H9 (cell line): ENCODE data around the gene CYTH4. TPM values are rescaled to one million over a fixed set of nuclear protein-coding genes. Genes with fewer than 3 reads are reported as not detected.

Experiments
- DNase-seq: peaks from one replicate; pipeline ENCODE4 v3.0.0-alpha.2; 2017
- H2AFZ ChIP-seq: one replicate; pipeline ENCODE4 v1.6.1; 2013; ENCODE audit warnings: mild to moderate bottlenecking, low read length, control low read depth, moderate library complexity
- H2AK5ac ChIP-seq: 2 replicates; pipeline ENCODE4 v1.6.1; 2013; ENCODE audit warnings: low read length, control low read depth, mixed read lengths; ENCODE audit not compliant: insufficient read length
- H2BK120ac ChIP-seq: one replicate; pipeline ENCODE4 v1.6.1; 2013; ENCODE audit warnings: low read depth, mild to moderate bottlenecking, low read length, control low read depth, inconsistent platforms; ENCODE audit not compliant: poor library complexity, severe bottlenecking
- H2BK12ac ChIP-seq: 2 replicates; pipeline ENCODE4 v1.6.1; 2013; ENCODE audit warnings: low read length, control low read depth, mixed read lengths, low read depth; ENCODE audit not compliant: insufficient read length
- H2BK15ac ChIP-seq: 2 replicates; pipeline ENCODE4 v1.6.1; 2013; ENCODE audit warnings: low read depth, low read length, control low read depth
- H2BK20ac ChIP-seq: one replicate; pipeline ENCODE4 v1.6.1; 2013; ENCODE audit warnings: low read depth, mild to moderate bottlenecking, low read length, control low read depth, inconsistent platforms; ENCODE audit not compliant: poor library complexity, severe bottlenecking
- H2BK5ac ChIP-seq: 2 replicates; pipeline ENCODE4 v1.6.1; 2013; ENCODE audit warnings: low read length, control low read depth, mixed read lengths; ENCODE audit not compliant: insufficient read length
- H3K14ac ChIP-seq: 2 replicates; pipeline ENCODE4 v1.6.1; 2013; ENCODE audit warnings: low read length, control low read depth; ENCODE audit not compliant: insufficient read depth
- H3K18ac ChIP-seq: 2 replicates; pipeline ENCODE4 v1.6.1; 2013; ENCODE audit warnings: low read depth, mild to moderate bottlenecking, mixed read lengths, low read length, control low read depth; ENCODE audit not compliant: insufficient read length
- H3K23ac ChIP-seq: 2 replicates; pipeline ENCODE4 v1.6.1; 2013; ENCODE audit warnings: low read length, control low read depth, mixed read lengths, low read depth; ENCODE audit not compliant: insufficient read length
- H3K23me2 ChIP-seq: 2 replicates; pipeline ENCODE4 v1.6.1; 2013; ENCODE audit warnings: low read depth, mild to moderate bottlenecking, mixed read lengths, low read length, control low read depth; ENCODE audit not compliant: insufficient read length, poor library complexity, severe bottlenecking
- H3K27ac ChIP-seq: 2 replicates; pipeline ENCODE4 v1.5.1; 2013; ENCODE audit warnings: low read length, control low read depth, mixed read lengths, low read depth; ENCODE audit not compliant: insufficient read length
- H3K27me3 ChIP-seq: 2 replicates; pipeline ENCODE4 v1.6.1; 2013; ENCODE audit warnings: low read length, control low read depth, inconsistent platforms; ENCODE audit not compliant: insufficient read depth
- H3K4ac ChIP-seq: 2 replicates; pipeline ENCODE4 v1.6.1; 2013; ENCODE audit warnings: low read depth, mild to moderate bottlenecking, control low read depth, inconsistent platforms, low read length, moderate library complexity
- H3K4me1 ChIP-seq: 2 replicates; pipeline ENCODE4 v1.6.1; 2013; ENCODE audit warnings: low read length, control low read depth, inconsistent platforms; ENCODE audit not compliant: insufficient read depth
- H3K4me2 ChIP-seq: 2 replicates; pipeline ENCODE4 v1.6.1; 2013; ENCODE audit warnings: low read length, control low read depth, mixed read lengths; ENCODE audit not compliant: insufficient read length, insufficient read depth
- H3K56ac ChIP-seq: 2 replicates; pipeline ENCODE4 v1.6.1; 2013; ENCODE audit warnings: low read depth, mild to moderate bottlenecking, mixed read lengths, low read length, control low read depth; ENCODE audit not compliant: insufficient read length
- H3K79me1 ChIP-seq: 2 replicates; pipeline ENCODE4 v1.6.1; 2013; ENCODE audit warnings: low read depth, mild to moderate bottlenecking, moderate library complexity, low read length, control low read depth, inconsistent platforms; ENCODE audit not compliant: insufficient read depth, poor library complexity, severe bottlenecking
- H3K79me2 ChIP-seq: 2 replicates; pipeline ENCODE4 v1.6.1; 2013; ENCODE audit warnings: low read length, control low read depth, inconsistent platforms; ENCODE audit not compliant: insufficient read depth
- H3K9ac ChIP-seq: 2 replicates; pipeline ENCODE4 v1.6.1; 2013; ENCODE audit warnings: low read length, control low read depth, mixed read lengths; ENCODE audit not compliant: insufficient read length; ENCODE audit errors: extremely low read depth
- H3K9me3 ChIP-seq: one replicate; pipeline ENCODE4 v1.6.1; 2013; ENCODE audit warnings: low read depth, low read length, inconsistent platforms; ENCODE audit not compliant: control insufficient read depth
- H3T11ph ChIP-seq: one replicate; pipeline ENCODE4 v1.6.1; 2013; ENCODE audit warnings: mild to moderate bottlenecking, low read length, control low read depth, inconsistent platforms
- H4K20me1 ChIP-seq: one replicate; pipeline ENCODE4 v1.6.1; 2013; ENCODE audit not compliant: control insufficient read depth, insufficient read length, insufficient read depth
- H4K5ac ChIP-seq: 2 replicates; pipeline ENCODE4 v1.6.1; 2013; ENCODE audit warnings: low read depth, mild to moderate bottlenecking, mixed read lengths, low read length, control low read depth; ENCODE audit not compliant: insufficient read length
- H4K8ac ChIP-seq: replicated peaks from 2 replicates; pipeline ENCODE4 v1.6.1; 2013; ENCODE audit warnings: low read length, control low read depth, mixed read lengths, low read depth; ENCODE audit not compliant: insufficient read length
- H4K91ac ChIP-seq: 2 replicates; pipeline ENCODE4 v1.6.1; 2013; ENCODE audit warnings: low read depth, mild to moderate bottlenecking, moderate library complexity, mixed read lengths, low read length, control low read depth; ENCODE audit not compliant: insufficient read length
- H3K27ac Mint-ChIP-seq, 3 experiments: 2 replicates in 2 of 3; 3 replicates in 1 of 3; pipeline ENCODE4 v1.8.0; 2020 to 2021; ENCODE audit warnings: mixed read lengths in 3 of 3, mild to moderate bottlenecking in 1 of 3, moderate library complexity in 1 of 3
- H3K27me3 Mint-ChIP-seq: 2 replicates; pipeline ENCODE4 v1.8.0; 2021; ENCODE audit warnings: low read depth, mild to moderate bottlenecking, moderate library complexity, mixed read lengths
- H3K36me3 Mint-ChIP-seq, 3 experiments: 2 replicates in 2 of 3; 3 replicates in 1 of 3; pipeline ENCODE4 v1.8.0; 2020 to 2021; ENCODE audit warnings: low read depth in 3 of 3, mixed read lengths in 3 of 3; ENCODE audit not compliant: insufficient read depth in 1 of 3
- H3K4me1 Mint-ChIP-seq, 2 experiments: 2 replicates each; pipeline ENCODE4 v1.8.0; 2020; ENCODE audit warnings: mixed read lengths in 2 of 2
- H3K4me3 Mint-ChIP-seq, 2 experiments: 2 replicates in 1 of 2; 3 replicates in 1 of 2; pipeline ENCODE4 v1.8.0; 2020 to 2021; ENCODE audit warnings: mild to moderate bottlenecking in 2 of 2, mixed read lengths in 2 of 2, moderate library complexity in 1 of 2
- H3K9me3 Mint-ChIP-seq, 2 experiments: 2 replicates in 1 of 2; 3 replicates in 1 of 2; pipeline ENCODE4 v1.8.0; 2020; ENCODE audit warnings: mild to moderate bottlenecking in 2 of 2, mixed read lengths in 2 of 2, moderate library complexity in 1 of 2
- WGBS: extraction: QIAGEN DNeasy Blood & Tissue Kit; methylation state at CpG from one replicate; pipeline ENCODE4 v1.1.7; 2013; ENCODE audit warnings: missing lambda C conversion rate, low lambda C conversion rate, mixed read lengths; ENCODE audit not compliant: insufficient read length; ENCODE audit errors: extremely low coverage; 5-methylcytosine and 5-hydroxymethylcytosine counted together
- total RNA-seq: library from RNA; stranded (reverse); gene quantifications from 2 replicates; pipeline ENCODE4 v1.2.1, GENCODE V29; 2021
- TF ChIP-seq, protein P1 (sequence below): fragments of 200-600 bp; sonication (generic); conservative IDR thresholded peaks from 3 replicates; pipeline ENCODE4 v1.8.0; 2021; ENCODE audit warnings: antibody characterized with exemption, mild to moderate bottlenecking

Gene CYTH4
- total RNA-seq, 1 experiment from 2014 or later, result not detected

DNA sequence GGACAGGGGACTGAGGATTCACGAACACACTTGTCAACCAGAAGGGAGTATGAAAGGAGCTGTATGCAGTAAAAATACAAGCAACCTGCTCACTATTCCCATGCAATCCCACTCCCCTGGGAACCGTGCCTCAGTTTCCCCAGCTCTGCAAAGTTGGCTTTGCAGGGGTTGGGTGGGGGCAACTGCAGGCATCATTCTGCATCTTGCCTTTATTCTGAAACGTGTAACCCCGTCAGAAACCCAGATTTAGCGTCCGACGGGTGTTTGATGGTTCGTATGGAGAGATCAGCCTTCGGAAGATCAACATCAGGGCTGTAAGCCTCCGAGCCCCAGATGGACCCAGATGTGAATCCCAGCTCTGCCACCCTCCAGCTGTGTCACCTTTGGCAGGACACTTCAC, 3.6 kb downstream of the CYTH4 start:
- H3K27ac Mint-ChIP-seq, result no peak overlapping the region; a peak in 1 of 7 replicates
- Histone ChIP-seq H2BK5ac (no peak overlapping the region), H2BK15ac (no peak overlapping the region), H3K79me2 (no peaks in the 10 kb centered on the region), H4K8ac (no peak overlapping the region), H3K4ac (no peak overlapping the region), H2BK12ac (no peak overlapping the region), H3K23ac (no peak overlapping the region), H3K56ac (no peak overlapping the region), H4K20me1 (no peaks in the 10 kb centered on the region), H4K91ac (no peak overlapping the region), H3K4me1 (no peaks in the 10 kb centered on the region; the same call in 1 of the 2 replicates), H2AFZ (no peak overlapping the region), H3K9me3 (no peaks in the 10 kb centered on the region), H3T11ph (no peak overlapping the region), H3K9ac (no peak overlapping the region), H2BK20ac (no peak overlapping the region), H3K23me2 (no peaks in the 10 kb centered on the region), H3K27me3 (no peaks in the 10 kb centered on the region), H3K14ac (no peak overlapping the region), H3K18ac (no peak overlapping the region), H4K5ac (no peak overlapping the region), H3K27ac (no peak overlapping the region), H3K4me2 (no peak overlapping the region), H2BK120ac (no peak overlapping the region), H3K79me1 (no peaks in the 10 kb centered on the region), H2AK5ac (no peak overlapping the region)
- H3K36me3 Mint-ChIP-seq, result no peaks in the 10 kb centered on the region; a peak in 1 of 7 replicates
- no CpG with 5 or more reads among the region's 10 CpGs for WGBS
- H3K4me3 Mint-ChIP-seq, result no peak overlapping the region
- TF ChIP-seq, protein P1, sequence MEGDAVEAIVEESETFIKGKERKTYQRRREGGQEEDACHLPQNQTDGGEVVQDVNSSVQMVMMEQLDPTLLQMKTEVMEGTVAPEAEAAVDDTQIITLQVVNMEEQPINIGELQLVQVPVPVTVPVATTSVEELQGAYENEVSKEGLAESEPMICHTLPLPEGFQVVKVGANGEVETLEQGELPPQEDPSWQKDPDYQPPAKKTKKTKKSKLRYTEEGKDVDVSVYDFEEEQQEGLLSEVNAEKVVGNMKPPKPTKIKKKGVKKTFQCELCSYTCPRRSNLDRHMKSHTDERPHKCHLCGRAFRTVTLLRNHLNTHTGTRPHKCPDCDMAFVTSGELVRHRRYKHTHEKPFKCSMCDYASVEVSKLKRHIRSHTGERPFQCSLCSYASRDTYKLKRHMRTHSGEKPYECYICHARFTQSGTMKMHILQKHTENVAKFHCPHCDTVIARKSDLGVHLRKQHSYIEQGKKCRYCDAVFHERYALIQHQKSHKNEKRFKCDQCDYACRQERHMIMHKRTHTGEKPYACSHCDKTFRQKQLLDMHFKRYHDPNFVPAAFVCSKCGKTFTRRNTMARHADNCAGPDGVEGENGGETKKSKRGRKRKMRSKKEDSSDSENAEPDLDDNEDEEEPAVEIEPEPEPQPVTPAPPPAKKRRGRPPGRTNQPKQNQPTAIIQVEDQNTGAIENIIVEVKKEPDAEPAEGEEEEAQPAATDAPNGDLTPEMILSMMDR, result no peak
- H3K4me1 Mint-ChIP-seq, result peaks cover 11 to 26% of the 10 kb centered on the region in 2 experiments
- peaks cover 35% of the 10 kb centered on the region for H3K27me3 Mint-ChIP-seq
- no peak for DNase-seq
- no peaks in the 10 kb centered on the region; a peak in 1 of 5 replicates for H3K9me3 Mint-ChIP-seq
